CD4-positive, alpha-beta T cell treated with Interleukin-17A for 4 hours (primary cell): ENCODE data around the gene FLCN.

Source experiments
- DNase-seq: peaks from one replicate; pipeline ENCODE4 v3.0.0-alpha.2; 2020; ENCODE audit warnings: mixed read lengths

The FLCN gene

GRCh38 chr17:17183744-17184143 is 53.2 kb downstream of the FLCN start:
- DNase-seq: no peak

GRCh38 chr17:17182598-17183136 is 54.3 kb downstream of the FLCN start:
- DNase-seq: peak; percentile 62

GRCh38 chr17:17181666-17182597 is 55.0 kb downstream of the FLCN start:
- peak; percentile 65 for DNase-seq

GRCh38 chr17:17180741-17181525 is 56.0 kb downstream of the FLCN start:
- DNase-seq: no peak

GRCh38 chr17:17180141-17180603 is 56.8 kb downstream of the FLCN start:
- DNase-seq: peak; percentile 59

- DNase-seq: peak; percentile 53
Observed at GRCh38 chr17:17179371-17179827, 57.6 kb downstream of the FLCN start.

- DNase-seq: peak; percentile 40
Observed at GRCh38 chr17:17177176-17177575, 59.8 kb downstream of the FLCN start.

GRCh38 chr17:17176341-17176740 is 60.6 kb downstream of the FLCN start:
- peak; percentile 65 for DNase-seq

GRCh38 chr17:17175917-17176316 is 61.1 kb downstream of the FLCN start:
- DNase-seq: peak; percentile 67

- DNase-seq: no peak
Observed at GRCh38 chr17:17175340-17175739, 61.6 kb downstream of the FLCN start.

- DNase-seq: no peak
Observed at GRCh38 chr17:17173921-17174320, 63.0 kb downstream of the FLCN start.

- no peak for DNase-seq
Observed at GRCh38 chr17:17172990-17173389, 64.0 kb downstream of the FLCN start.

- peak; percentile 36 for DNase-seq
Observed at GRCh38 chr17:17172001-17172939, 64.7 kb downstream of the FLCN start.

- no peak for DNase-seq
Observed at GRCh38 chr17:17171186-17171585, 65.8 kb downstream of the FLCN start.

GRCh38 chr17:17170346-17170985 is 66.5 kb downstream of the FLCN start:
- no peak for DNase-seq

- no peak for DNase-seq
Observed at GRCh38 chr17:17169396-17169795, 67.6 kb downstream of the FLCN start.

GRCh38 chr17:17168401-17168800 is 68.6 kb downstream of the FLCN start:
- no peak for DNase-seq

- no peak for DNase-seq
Observed at GRCh38 chr17:17167986-17168385, 69.0 kb downstream of the FLCN start.

GRCh38 chr17:17167356-17167755 is 69.6 kb downstream of the FLCN start:
- DNase-seq: no peak

- no peak for DNase-seq
Observed at GRCh38 chr17:17166446-17166845, 70.5 kb downstream of the FLCN start.

GRCh38 chr17:17165666-17166308 is 71.2 kb downstream of the FLCN start:
- DNase-seq: no peak
